HEK293 (cell line): ENCODE data around the gene PCSK9.

ENCODE experiments used
- CTCF ChIA-PET: fragments of 350-600 bp; formaldehyde crosslinking; extraction: SDS; loops from one replicate; lab custom pipeline; 2021; ENCODE audit warnings: antibody characterized with exemption; lab: Yijun Ruan, JAX
- POLR2A ChIA-PET: fragments of 300-600 bp; formaldehyde crosslinking; extraction: SDS; loops from one replicate; lab custom pipeline; 2020; ENCODE audit warnings: antibody characterized with exemption, inconsistent platforms; lab: Yijun Ruan, JAX
- H3K27ac ChIP-seq: fragments of 200-500 bp; sonication (Bioruptor generic); 2 replicates; pipeline ENCODE4 v1.5.1; 2014; ENCODE audit warnings: low read depth, low read length, control low read depth, inconsistent platforms; ENCODE audit errors: extremely low read depth
- H3K36me3 ChIP-seq, 2 experiments: fragments of 200-500 bp in 1 of 2; sonication (Bioruptor generic) in 1 of 2; 1 replicate in 1 of 2; 2 replicates in 1 of 2; pipeline ENCODE4 v1.5.1; 2014 to 2017; ENCODE audit warnings: inconsistent platforms in 2 of 2, low read length in 2 of 2; ENCODE audit not compliant: control insufficient read depth in 2 of 2, insufficient read depth in 1 of 2
- H3K4me1 ChIP-seq: fragments of 200-500 bp; sonication (Bioruptor generic); 2 replicates; pipeline ENCODE4 v1.5.1; 2014; ENCODE audit warnings: mild to moderate bottlenecking, low read length, inconsistent platforms; ENCODE audit not compliant: control insufficient read depth, insufficient read depth
- H3K4me3 ChIP-seq: 2 replicates; pipeline ENCODE4 v1.5.1; 2011; ENCODE audit warnings: low read depth, mild to moderate bottlenecking, control low read depth, low read length, moderate library complexity
- H3K9me3 ChIP-seq: fragments of 200-500 bp; sonication (Bioruptor generic); 2 replicates; pipeline ENCODE4 v1.5.1; 2014; ENCODE audit warnings: low read depth, low read length, inconsistent platforms; ENCODE audit not compliant: control insufficient read depth, insufficient read depth
- INSM2 ChIP-seq: fragments of 450-650 bp; formaldehyde crosslinking; IDR thresholded peaks from 2 replicates; pipeline ENCODE4 v1.5.1; 2016; ENCODE audit warnings: missing biosample characterization, missing genetic modification characterization
- KLF7 ChIP-seq: fragments of 450-650 bp; formaldehyde crosslinking; IDR thresholded peaks from 2 replicates; pipeline ENCODE4 v1.5.1; 2016; ENCODE audit warnings: missing biosample characterization, missing genetic modification characterization, borderline replicate concordance
- KLF9 ChIP-seq: fragments of 450-650 bp; formaldehyde crosslinking; IDR thresholded peaks from 2 replicates; pipeline ENCODE4 v1.5.1; 2016; ENCODE audit warnings: missing biosample characterization, missing genetic modification characterization, low read depth
- REPIN1 ChIP-seq: fragments of 450-650 bp; formaldehyde crosslinking; IDR thresholded peaks from 2 replicates; pipeline ENCODE4 v1.5.1; 2017; ENCODE audit warnings: missing biosample characterization, missing genetic modification characterization, low read depth
- REST ChIP-seq: fragments of 450-650 bp; formaldehyde crosslinking; IDR thresholded peaks from 2 replicates; pipeline ENCODE4 v1.5.1; 2016; ENCODE audit warnings: missing biosample characterization, missing genetic modification characterization
- ZBTB10 ChIP-seq: fragments of 450-650 bp; formaldehyde crosslinking; IDR thresholded peaks from 2 replicates; pipeline ENCODE4 v1.5.1; 2016; ENCODE audit warnings: missing biosample characterization, missing genetic modification characterization
- ZBTB44 ChIP-seq: fragments of 450-650 bp; IDR thresholded peaks from 2 replicates; pipeline ENCODE4 v1.5.1; 2018; ENCODE audit warnings: missing biosample characterization, mild to moderate bottlenecking, missing genetic modification characterization
- ZEB2 ChIP-seq: fragments of 450-650 bp; formaldehyde crosslinking; IDR thresholded peaks from 2 replicates; pipeline ENCODE4 v1.5.1; 2016; ENCODE audit warnings: missing biosample characterization, missing genetic modification characterization
- ZNF280D ChIP-seq: fragments of 450-650 bp; formaldehyde crosslinking; IDR thresholded peaks from 2 replicates; pipeline ENCODE4 v1.5.1; 2016; ENCODE audit warnings: missing biosample characterization, missing genetic modification characterization
- ZNF302 ChIP-seq: fragments of 450-650 bp; formaldehyde crosslinking; IDR thresholded peaks from 2 replicates; pipeline ENCODE4 v1.5.1; 2016; ENCODE audit warnings: missing biosample characterization, missing genetic modification characterization, low read depth
- ZNF350 ChIP-seq: fragments of 450-650 bp; formaldehyde crosslinking; IDR thresholded peaks from 2 replicates; pipeline ENCODE4 v1.5.0; 2017; ENCODE audit warnings: missing biosample characterization, mild to moderate bottlenecking, missing genetic modification characterization
- ZNF362 ChIP-seq: fragments of 450-650 bp; formaldehyde crosslinking; IDR thresholded peaks from 2 replicates; pipeline ENCODE4 v1.5.1; 2016; ENCODE audit warnings: missing biosample characterization, missing genetic modification characterization
- ZNF473 ChIP-seq: fragments of 450-650 bp; formaldehyde crosslinking; IDR thresholded peaks from 2 replicates; pipeline ENCODE4 v1.5.1; 2017; ENCODE audit warnings: missing biosample characterization, missing genetic modification characterization
- ZNF501 ChIP-seq: fragments of 450-650 bp; formaldehyde crosslinking; IDR thresholded peaks from 2 replicates; pipeline ENCODE4 v1.5.1; 2016; ENCODE audit warnings: missing biosample characterization, missing genetic modification characterization
- ZNF544 ChIP-seq: fragments of 450-650 bp; formaldehyde crosslinking; IDR thresholded peaks from 2 replicates; pipeline ENCODE4 v1.5.0; 2017; ENCODE audit warnings: missing biosample characterization, missing genetic modification characterization
- ZNF621 ChIP-seq: fragments of 450-650 bp; formaldehyde crosslinking; IDR thresholded peaks from 2 replicates; pipeline ENCODE4 v1.5.1; 2017; ENCODE audit warnings: missing biosample characterization, missing genetic modification characterization
- ZNF670 ChIP-seq: fragments of 450-650 bp; formaldehyde crosslinking; IDR thresholded peaks from 2 replicates; pipeline ENCODE4 v1.5.1; 2016; ENCODE audit warnings: missing biosample characterization, missing genetic modification characterization, low read depth
- ZNF707 ChIP-seq: fragments of 450-650 bp; formaldehyde crosslinking; IDR thresholded peaks from 2 replicates; pipeline ENCODE4 v1.5.1; 2016; ENCODE audit warnings: missing biosample characterization, missing genetic modification characterization
- ZNF785 ChIP-seq: fragments of 450-650 bp; formaldehyde crosslinking; IDR thresholded peaks from 2 replicates; pipeline ENCODE4 v1.5.1; 2016; ENCODE audit warnings: missing biosample characterization, missing genetic modification characterization
- ZSCAN30 ChIP-seq: fragments of 450-650 bp; IDR thresholded peaks from 2 replicates; pipeline ENCODE4 v1.5.1; 2018; ENCODE audit warnings: missing biosample characterization, mild to moderate bottlenecking, missing genetic modification characterization, moderate library complexity

Gene PCSK9

GRCh38 chr1:55084257-55084656, 44.9 kb downstream of the PCSK9 start:
- CTCF ChIA-PET: interaction anchor here (0.7 kb wide), 1 partner anchor 51 kb away, joined by 4 read pairs; no protein-coding TSS in a partner anchor
- no peaks in the 10 kb centered on the region for H3K4me1 ChIP-seq
- peaks cover 46 to 94% of the 10 kb centered on the region in 2 experiments for H3K36me3 ChIP-seq
- H3K27ac ChIP-seq: no peak overlapping the region
- POLR2A ChIA-PET: no interaction called here
- no peak overlapping the region for H3K4me3 ChIP-seq
- TF ChIP-seq KLF9 (tag by site-specific recombination): no peak
- TF ChIP-seq ZSCAN30 (tag by site-specific recombination): no peak
- no peak for TF ChIP-seq KLF7
- TF ChIP-seq ZNF350 (tag by site-specific recombination): no peak
- TF ChIP-seq ZNF785 (tag by site-specific recombination): no peak
- TF ChIP-seq ZNF302 (tag by site-specific recombination): no peak
- TF ChIP-seq REPIN1 (tag by site-specific recombination): no peak
- no peak for TF ChIP-seq ZBTB10 (tag by site-specific recombination)
- no peak for TF ChIP-seq ZNF362 (tag by site-specific recombination)
- H3K9me3 ChIP-seq: no peaks in the 10 kb centered on the region

- H3K9me3 ChIP-seq: no peaks in the 10 kb centered on the region
- ChIA-PET POLR2A (no interaction called here), CTCF (interaction anchor here (0.7 kb wide), 1 partner anchor 288 kb away, joined by 3 read pairs; no protein-coding TSS in a partner anchor)
- H3K36me3 ChIP-seq: peaks cover 61 to 92% of the 10 kb centered on the region in 2 experiments
- H3K4me1 ChIP-seq: no peaks in the 10 kb centered on the region
- no peak overlapping the region for H3K4me3 ChIP-seq
- no peak overlapping the region for H3K27ac ChIP-seq
- TF ChIP-seq REST (tag by site-specific recombination) (no peak), ZBTB44 (tag by site-specific recombination) (no peak), ZNF473 (tag by site-specific recombination) (no peak), ZNF670 (tag by site-specific recombination) (no peak), ZNF621 (tag by site-specific recombination) (no peak), ZNF707 (tag by site-specific recombination) (no peak), ZNF544 (tag by site-specific recombination) (no peak), INSM2 (tag by site-specific recombination) (no peak), ZEB2 (tag by site-specific recombination) (no peak), ZNF501 (tag by site-specific recombination) (no peak), ZNF280D (tag by site-specific recombination) (no peak)
Measured at GRCh38 chr1:55087439-55087838, 48.1 kb downstream of the PCSK9 start.
